NB4 (cell line): ENCODE data around the gene LRRC4C.

Experiments
- MYC ChIP-seq: IDR thresholded peaks from 2 replicates; pipeline ENCODE4 v1.6.1; 2011; ENCODE audit warnings: low read depth, low read length
- POLR2A ChIP-seq: IDR thresholded peaks from 2 replicates; pipeline ENCODE4 v1.6.1; 2011; ENCODE audit warnings: mild to moderate bottlenecking; ENCODE audit not compliant: insufficient read length; ENCODE audit errors: extremely low read depth
- TF ChIP-seq, protein P1 (sequence below): IDR thresholded peaks from one replicate; pipeline ENCODE4 v1.5.1; 2012; ENCODE audit warnings: low read depth, low read length
- TF ChIP-seq, protein P2 (sequence below): IDR thresholded peaks from 2 replicates; pipeline ENCODE4 v1.6.1; 2011; ENCODE audit warnings: low read depth, low read length

DNA sequence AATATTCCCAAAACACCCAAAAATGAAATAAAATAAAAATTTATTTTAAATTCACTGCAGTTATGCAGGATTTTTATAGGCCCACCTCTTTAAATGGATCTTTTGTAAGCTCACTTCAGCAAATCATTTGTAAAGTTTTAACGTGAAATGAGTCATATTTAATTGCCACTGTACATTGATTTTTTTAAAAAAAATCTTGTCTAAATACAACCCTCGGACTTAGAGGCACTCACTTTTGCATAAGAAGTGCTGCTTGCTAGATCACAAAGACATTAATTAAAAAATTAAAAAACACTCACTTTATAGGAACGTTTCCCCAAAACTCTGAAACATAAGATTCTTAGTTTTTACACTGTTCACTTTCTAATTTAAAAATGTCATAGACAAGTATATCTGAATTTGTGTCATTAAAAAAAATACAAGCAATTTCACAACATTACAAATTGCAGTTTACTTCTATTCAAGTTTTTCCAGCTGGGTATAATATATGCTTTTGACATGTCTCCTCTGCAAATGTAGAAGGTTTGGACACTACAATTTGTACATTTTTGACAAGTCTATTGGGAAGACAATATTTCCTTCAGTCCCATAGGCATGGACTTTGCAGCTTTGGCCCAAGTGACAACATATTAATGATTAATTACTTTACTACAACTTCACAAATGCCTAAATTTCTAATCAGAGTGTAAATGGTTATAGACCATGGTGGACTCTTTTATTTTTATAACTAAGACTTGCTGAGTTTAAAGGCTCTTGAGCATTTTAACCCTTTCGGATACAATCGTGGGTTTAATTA lies 1088.4 kb downstream of the LRRC4C start:
- TF ChIP-seq, protein P1, sequence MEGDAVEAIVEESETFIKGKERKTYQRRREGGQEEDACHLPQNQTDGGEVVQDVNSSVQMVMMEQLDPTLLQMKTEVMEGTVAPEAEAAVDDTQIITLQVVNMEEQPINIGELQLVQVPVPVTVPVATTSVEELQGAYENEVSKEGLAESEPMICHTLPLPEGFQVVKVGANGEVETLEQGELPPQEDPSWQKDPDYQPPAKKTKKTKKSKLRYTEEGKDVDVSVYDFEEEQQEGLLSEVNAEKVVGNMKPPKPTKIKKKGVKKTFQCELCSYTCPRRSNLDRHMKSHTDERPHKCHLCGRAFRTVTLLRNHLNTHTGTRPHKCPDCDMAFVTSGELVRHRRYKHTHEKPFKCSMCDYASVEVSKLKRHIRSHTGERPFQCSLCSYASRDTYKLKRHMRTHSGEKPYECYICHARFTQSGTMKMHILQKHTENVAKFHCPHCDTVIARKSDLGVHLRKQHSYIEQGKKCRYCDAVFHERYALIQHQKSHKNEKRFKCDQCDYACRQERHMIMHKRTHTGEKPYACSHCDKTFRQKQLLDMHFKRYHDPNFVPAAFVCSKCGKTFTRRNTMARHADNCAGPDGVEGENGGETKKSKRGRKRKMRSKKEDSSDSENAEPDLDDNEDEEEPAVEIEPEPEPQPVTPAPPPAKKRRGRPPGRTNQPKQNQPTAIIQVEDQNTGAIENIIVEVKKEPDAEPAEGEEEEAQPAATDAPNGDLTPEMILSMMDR, result no peak
- TF ChIP-seq, protein P2, sequence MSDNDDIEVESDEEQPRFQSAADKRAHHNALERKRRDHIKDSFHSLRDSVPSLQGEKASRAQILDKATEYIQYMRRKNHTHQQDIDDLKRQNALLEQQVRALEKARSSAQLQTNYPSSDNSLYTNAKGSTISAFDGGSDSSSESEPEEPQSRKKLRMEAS, result no peak
- TF ChIP-seq POLR2A (no peak), MYC (no peak)
